Stimulated activated CD4-positive, alpha-beta T cell treated with anti-CD3 and anti-CD28 coated beads, Interleukin-1b, Interleukin-23, amount 100 ng/mL, for 1 hour (primary cell): ENCODE data around the gene LACTBL1.
"Not testable (repeated sequence)": the region's sequence is repeated elsewhere in the genome, so short reads cannot be mapped to it uniquely, and the experiment has no call there.

ENCODE experiments used
- DNase-seq, 2 donors: peaks; one replicate each; pipeline ENCODE4 v3.0.0-alpha.2; 2020; ENCODE audit warnings: low read depth in 2 of 2

The LACTBL1 gene

GRCh38 chr1:22976461-22977243 lies 4.0 kb upstream of the LACTBL1 start:
- DNase-seq, result peak; percentile 7 to 13

- no peak for DNase-seq
These were observed 3.4 kb upstream of the LACTBL1 start for GRCh38 chr1:22976127-22976460.

- DNase-seq, result no peak
These were observed 3.0 kb upstream of the LACTBL1 start for GRCh38 chr1:22975694-22976093.

GRCh38 chr1:22971611-22972405 lies 858 bp downstream of the LACTBL1 start:
- no peak for DNase-seq

- DNase-seq, result no peak
These were observed 1.5 kb downstream of the LACTBL1 start for GRCh38 chr1:22971161-22971560.

- no peak for DNase-seq
These were observed 2.6 kb downstream of the LACTBL1 start for GRCh38 chr1:22970096-22970495.

GRCh38 chr1:22969304-22969709 lies 3.4 kb downstream of the LACTBL1 start:
- DNase-seq, result no peak

- no peak for DNase-seq
These were observed 4.8 kb downstream of the LACTBL1 start for GRCh38 chr1:22967833-22968232.

GRCh38 chr1:22966309-22966708 lies 6.4 kb downstream of the LACTBL1 start:
- no peak for DNase-seq

- DNase-seq, result no peak
These were observed 9.5 kb downstream of the LACTBL1 start for GRCh38 chr1:22963044-22963677.

- no peak for DNase-seq
These were observed 10.1 kb downstream of the LACTBL1 start for GRCh38 chr1:22962558-22962957.

GRCh38 chr1:22959545-22960360 lies 12.9 kb downstream of the LACTBL1 start:
- DNase-seq, result no peak

GRCh38 chr1:22958556-22958955 lies 14.1 kb downstream of the LACTBL1 start:
- DNase-seq, result no peak

- no peak for DNase-seq
These were observed 15.6 kb downstream of the LACTBL1 start for GRCh38 chr1:22957066-22957465.

- DNase-seq, result no peak
These were observed 17.5 kb downstream of the LACTBL1 start for GRCh38 chr1:22955146-22955545.

- DNase-seq, result no peak
These were observed 18.9 kb downstream of the LACTBL1 start for GRCh38 chr1:22953740-22954141.

GRCh38 chr1:22953057-22953739 lies 19.5 kb downstream of the LACTBL1 start:
- no peak for DNase-seq

GRCh38 chr1:22952694-22953056 lies 20.0 kb downstream of the LACTBL1 start:
- DNase-seq, result no peak

GRCh38 chr1:22951796-22952195 lies 20.9 kb downstream of the LACTBL1 start:
- DNase-seq, result no peak

- no peak for DNase-seq
These were observed 22.8 kb downstream of the LACTBL1 start for GRCh38 chr1:22949822-22950331.

GRCh38 chr1:22945171-22945570 lies 27.5 kb downstream of the LACTBL1 start:
- DNase-seq, result not testable (repeated sequence)
